Natural killer cell (primary cell): Measurements from ENCODE around the gene WFDC1. TPM values are rescaled to one million over a fixed set of nuclear protein-coding genes. Genes with fewer than 3 reads are reported as not detected.

Experiments used
- ATAC-seq, 3 donors: fragments of 150-1000 bp in 2 of 3; fragments of 200-7000 bp in 1 of 3; cut with Tn5 transposase; 1 replicate in 1 of 3; 2 replicates in 2 of 3; pipeline ENCODE4 v1.10.0; 2021; ENCODE audit warnings: mild to moderate bottlenecking in 2 of 3, moderate library complexity in 2 of 3
- DNase-seq, 2 donors: peaks; one replicate each; pipeline versions ENCODE4 v3.0.0 to v3.0.0-alpha.2; 2013 to 2021; ENCODE audit warnings: mixed read lengths in 1 of 2
- H3K27ac ChIP-seq: one replicate; pipeline ENCODE4 v1.5.1; 2013; ENCODE audit warnings: mild to moderate bottlenecking, low read length
- H3K27me3 ChIP-seq: one replicate; pipeline ENCODE4 v1.6.1; 2013; ENCODE audit warnings: low read length; ENCODE audit not compliant: control insufficient read depth, insufficient read depth
- H3K36me3 ChIP-seq: one replicate; pipeline ENCODE4 v1.6.1; 2013; ENCODE audit warnings: low read length; ENCODE audit not compliant: control insufficient read depth, insufficient read depth
- H3K4me1 ChIP-seq: one replicate; pipeline ENCODE4 v1.6.1; 2013; ENCODE audit warnings: low read length; ENCODE audit not compliant: control insufficient read depth, insufficient read depth
- H3K4me3 ChIP-seq: one replicate; pipeline ENCODE4 v1.5.1; 2013; ENCODE audit warnings: low read length
- H3K9me3 ChIP-seq: one replicate; pipeline ENCODE4 v1.6.1; 2013; ENCODE audit warnings: low read length; ENCODE audit not compliant: control insufficient read depth, insufficient read depth
- H3K27ac Mint-ChIP-seq, 2 donors: one replicate each; pipeline ENCODE4 v1.8.0; 2022; ENCODE audit warnings: mild to moderate bottlenecking in 2 of 2, mixed read lengths in 2 of 2, moderate library complexity in 1 of 2
- H3K27me3 Mint-ChIP-seq, 2 donors: one replicate each; pipeline ENCODE4 v1.8.0; 2022; ENCODE audit warnings: low read depth in 2 of 2, mixed read lengths in 2 of 2
- H3K36me3 Mint-ChIP-seq: one replicate; pipeline ENCODE4 v1.8.0; 2022; ENCODE audit warnings: mixed read lengths
- H3K4me1 Mint-ChIP-seq, 2 donors: one replicate each; pipeline ENCODE4 v1.8.0; 2022; ENCODE audit warnings: mixed read lengths in 2 of 2
- H3K4me3 Mint-ChIP-seq: one replicate; pipeline ENCODE4 v1.8.0; 2022; ENCODE audit warnings: mild to moderate bottlenecking, moderate library complexity, mixed read lengths
- H3K9me3 Mint-ChIP-seq, 2 donors: one replicate each; pipeline ENCODE4 v1.8.0; 2022; ENCODE audit warnings: mixed read lengths in 2 of 2
- CTCF ChIP-seq: fragments of 200-600 bp; IDR thresholded peaks from one replicate; pipeline ENCODE4 v1.8.0; 2022; ENCODE audit warnings: antibody characterized with exemption
- WGBS: methylation state at CpG from one replicate; pipeline ENCODE4 v1.1.7; 2013; ENCODE audit warnings: missing lambda C conversion rate; ENCODE audit not compliant: insufficient coverage; 5-methylcytosine and 5-hydroxymethylcytosine counted together
- intact Hi-C: fragments of 100-400 bp; cut with micrococcal nuclease; formaldehyde crosslinking; loops from one replicate; pipeline ENCODE4 v1.14.2; 2022
- total RNA-seq, 4 donors: library from RNA; stranded (reverse); fragments of 120-200 nt in 1 of 4; gene quantifications; one replicate each; pipeline versions ENCODE4 v1.2.3 to v1.2.4, GENCODE V29; 2013 to 2022

WFDC1 gene
- total RNA-seq, 3 donors from 2014 or later (not counting 1 experiment from before 2014, with no cell fraction given): not detected

DNA sequence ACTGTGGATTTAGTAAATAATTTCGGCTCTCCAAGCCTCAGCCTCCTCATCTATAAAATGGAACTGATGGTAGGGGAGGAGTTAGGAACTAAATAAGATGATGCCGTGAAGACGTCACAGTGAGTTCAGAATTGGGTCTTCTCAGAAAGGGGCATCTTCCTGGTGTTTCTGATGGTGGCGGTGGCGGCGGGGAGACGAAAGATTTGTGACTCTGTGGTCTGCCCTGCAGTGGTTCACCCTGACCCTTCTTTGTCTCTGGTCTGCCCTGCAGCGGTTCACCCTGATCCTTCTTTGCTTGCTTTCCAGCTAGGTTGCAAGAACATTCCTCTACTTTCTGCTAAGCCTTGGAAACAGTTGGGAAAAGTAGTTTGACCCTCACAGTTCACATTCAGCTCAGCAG, 34.3 kb downstream of the WFDC1 start:
- Mint-ChIP-seq H3K36me3 (no peaks in the 10 kb centered on the region), H3K9me3 (no peaks in the 10 kb centered on the region), H3K4me3 (no peak overlapping the region), H3K27me3 (no peaks in the 10 kb centered on the region), H3K4me1 (no peaks in the 10 kb centered on the region), H3K27ac (no peak overlapping the region)
- no peak for ATAC-seq
- intact Hi-C loops: no loop called here
- no peak for DNase-seq
- no peaks in the 10 kb centered on the region for H3K27me3 ChIP-seq
- no peaks in the 10 kb centered on the region for H3K36me3 ChIP-seq
- WGBS: 89% methylated on average over 7 of the region's 8 CpGs
- H3K27ac ChIP-seq: no peak overlapping the region
- no peaks in the 10 kb centered on the region for H3K9me3 ChIP-seq
- no peak for TF ChIP-seq CTCF
- no peak overlapping the region for H3K4me3 ChIP-seq
- H3K4me1 ChIP-seq: no peaks in the 10 kb centered on the region

GRCh38 chr16:84329843-84330684, 35.4 kb downstream of the WFDC1 start:
- Mint-ChIP-seq H3K9me3 (no peaks in the 10 kb centered on the region), H3K36me3 (no peaks in the 10 kb centered on the region), H3K4me3 (no peak overlapping the region), H3K27ac (no peak overlapping the region), H3K27me3 (no peaks in the 10 kb centered on the region), H3K4me1 (no peaks in the 10 kb centered on the region)
- Histone ChIP-seq H3K4me3 (no peak overlapping the region), H3K27ac (no peak overlapping the region), H3K27me3 (no peaks in the 10 kb centered on the region), H3K36me3 (no peaks in the 10 kb centered on the region), H3K4me1 (no peaks in the 10 kb centered on the region), H3K9me3 (no peaks in the 10 kb centered on the region)
- 88% methylated on average over 18 of the region's 18 CpGs for WGBS
- no peak for TF ChIP-seq CTCF
- intact Hi-C loops: no loop called here
- DNase-seq (no peak), ATAC-seq (no peak)

DNA sequence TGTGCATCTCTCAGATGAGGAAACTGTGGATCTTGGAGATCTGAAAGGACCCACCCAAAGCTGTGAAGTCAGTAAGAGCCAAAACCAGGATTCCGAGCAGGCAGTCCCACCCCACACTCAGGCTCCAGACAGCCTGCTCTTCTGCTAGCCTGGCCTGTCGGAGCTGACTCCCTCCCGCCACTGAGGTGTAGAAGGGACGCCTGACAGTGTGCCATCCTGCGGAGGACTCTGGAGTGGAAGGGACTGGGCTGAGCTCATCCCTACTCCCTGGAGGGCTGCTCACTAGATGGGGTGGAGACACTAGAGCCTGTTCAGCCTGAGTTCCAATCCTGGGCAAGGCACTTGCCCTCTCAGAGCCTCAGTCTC, 36.0 kb downstream of the WFDC1 start:
- TF ChIP-seq CTCF: no peak
- H3K9me3 Mint-ChIP-seq: no peaks in the 10 kb centered on the region
- Histone ChIP-seq H3K9me3 (no peaks in the 10 kb centered on the region), H3K4me3 (no peak overlapping the region), H3K4me1 (no peaks in the 10 kb centered on the region), H3K36me3 (no peaks in the 10 kb centered on the region), H3K27me3 (no peaks in the 10 kb centered on the region), H3K27ac (no peak overlapping the region)
- H3K36me3 Mint-ChIP-seq: no peaks in the 10 kb centered on the region
- ATAC-seq (no peak), DNase-seq (no peak)
- no peak overlapping the region for H3K4me3 Mint-ChIP-seq
- no peaks in the 10 kb centered on the region for H3K4me1 Mint-ChIP-seq
- intact Hi-C loops: no loop called here
- no peaks in the 10 kb centered on the region for H3K27me3 Mint-ChIP-seq
- WGBS: 87% methylated on average over 5 of the region's 5 CpGs
- H3K27ac Mint-ChIP-seq: no peak overlapping the region
